ENCODE data around the gene PDXK.

The PDXK gene

GRCh38 chr21:43808832-43809251, 89.9 kb downstream of the PDXK start:
- DNase-seq, result no peak

DNA sequence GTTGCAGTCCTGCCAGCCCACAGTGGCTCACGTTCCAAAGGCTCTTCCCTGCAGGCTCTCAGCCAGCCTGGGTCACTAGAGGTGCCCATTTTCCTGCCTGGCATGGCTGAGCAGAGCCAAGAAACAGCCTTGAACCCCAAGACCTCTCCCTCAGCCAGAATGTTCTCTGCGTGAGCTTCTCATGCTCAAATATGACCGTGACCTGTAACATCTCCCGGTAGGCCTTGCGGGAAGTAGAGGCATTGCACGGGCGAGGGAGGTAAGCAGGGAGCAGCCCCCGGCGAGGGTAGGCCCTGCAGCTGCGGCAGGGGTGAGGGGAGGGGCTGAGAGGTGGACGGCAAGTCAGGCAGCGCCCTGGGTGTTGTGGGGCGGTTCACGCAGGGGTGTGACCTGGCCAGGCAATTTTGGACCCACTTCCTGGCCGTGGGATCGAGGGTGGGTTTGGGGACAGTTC, 90.4 kb downstream of the PDXK start:
- no peak for DNase-seq

DNA sequence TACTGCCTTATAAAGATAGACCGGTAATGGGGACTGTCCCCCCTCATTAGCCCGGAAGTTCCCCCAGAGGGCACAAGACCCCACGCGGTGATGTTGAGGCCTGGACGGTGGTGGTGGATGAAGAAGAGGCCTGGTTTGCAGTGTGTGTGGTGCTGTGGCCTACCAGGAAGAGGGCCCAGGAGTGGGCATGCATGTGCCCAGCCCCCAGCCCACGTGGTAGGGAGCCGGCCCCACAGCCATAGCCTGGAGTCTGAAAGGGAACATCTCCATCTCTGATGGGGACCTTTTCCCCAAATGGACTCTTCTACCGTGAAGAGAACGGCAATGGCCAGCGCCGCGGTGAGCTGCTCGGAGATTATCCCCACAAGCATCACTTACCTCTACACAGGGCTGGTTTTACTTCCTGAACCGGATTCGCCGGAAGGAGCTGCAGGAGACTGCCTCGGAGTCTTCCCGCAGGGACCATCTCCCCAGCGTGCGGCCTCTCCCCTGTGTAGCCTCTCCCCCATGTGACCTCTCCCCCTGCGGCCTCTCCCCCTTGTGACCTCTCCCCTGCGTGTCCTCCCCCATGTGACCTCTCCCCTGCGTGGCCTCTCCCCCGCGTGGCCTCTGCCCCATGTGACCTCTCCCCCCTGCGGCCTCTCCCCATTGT, 91.0 kb downstream of the PDXK start:
- no peak for DNase-seq

- DNase-seq, result peak; percentile 89
Measured at GRCh38 chr21:43810505-43811261, 91.8 kb downstream of the PDXK start.

GRCh38 chr21:43811262-43812105, 92.6 kb downstream of the PDXK start:
- no peak for DNase-seq

Data from CD4-positive, alpha-beta T cell treated with Interleukin-6 for 4 hours (primary cell).